A549 (cell line): ENCODE measurements around the gene BHLHA15. TPM values are rescaled to one million over a fixed set of nuclear protein-coding genes. Genes with fewer than 3 reads are reported as not detected.

Experiments used
- ATAC-seq, 2 experiments: fragments of 200-7000 bp in 1 of 2; fragments of >200 bp in 1 of 2; cut with Nextera tagmentation in 1 of 2; cut with Tn5 transposase in 1 of 2; 3 replicates each; pipeline versions ENCODE4 v1.8.0 to v1.9.1; 2018 to 2020; ENCODE audit warnings: mild to moderate bottlenecking in 1 of 2, moderate library complexity in 1 of 2
- CTCF ChIA-PET: fragments of 300-600 bp; sonication (Branson Sonifier 250); formaldehyde crosslinking; extraction: SDS; loops from one replicate; lab custom pipeline; 2021; ENCODE audit warnings: antibody characterized with exemption, inconsistent platforms; lab: Yijun Ruan, JAX
- POLR2A ChIA-PET: fragments of 350-600 bp; formaldehyde crosslinking; extraction: SDS; loops from one replicate; lab custom pipeline; 2021; ENCODE audit warnings: antibody characterized with exemption, inconsistent platforms; lab: Yijun Ruan, JAX
- DNase-seq, 2 experiments: peaks; one replicate each; pipeline versions ENCODE4 v3.0.0 to v3.0.0-alpha.2; 2011 to 2016; ENCODE audit warnings: low read depth in 1 of 2, low spot score in 1 of 2
- FAIRE-seq: peaks from 2 replicates; lab custom pipeline; 2011; peaks lifted over from hg19 to GRCh38; lab: Jason Lieb, UNC
- H3K27ac ChIP-seq, 2 experiments: fragments of >200 bp; sonication (Bioruptor Twin); formaldehyde crosslinking; 3 replicates each; pipeline ENCODE4 v1.5.1; 2016 to 2017
- H3K4me1 ChIP-seq: fragments of >200 bp; sonication (Bioruptor Twin); formaldehyde crosslinking; 3 replicates; pipeline ENCODE4 v1.6.1; 2016
- H3K4me2 ChIP-seq: fragments of >200 bp; sonication (Bioruptor Twin); formaldehyde crosslinking; 3 replicates; pipeline ENCODE4 v1.6.1; 2016
- H3K4me3 ChIP-seq: fragments of >200 bp; sonication (Bioruptor Twin); formaldehyde crosslinking; 3 replicates; pipeline ENCODE4 v1.5.1; 2016
- H3K9me3 ChIP-seq: fragments of >200 bp; sonication (Bioruptor Twin); formaldehyde crosslinking; 3 replicates; pipeline ENCODE4 v1.6.1; 2016
- CBX2 ChIP-seq: fragments of 200-600 bp; sonication (generic); IDR thresholded peaks from 2 replicates; pipeline ENCODE4 v1.6.1; 2016; ENCODE audit warnings: low read depth, mild to moderate bottlenecking, borderline replicate concordance
- CEBPB ChIP-seq, 2 experiments: fragments of >200 bp in 1 of 2; sonication (Bioruptor Twin) in 1 of 2; formaldehyde crosslinking in 1 of 2; IDR thresholded peaks; 2 replicates each; pipeline ENCODE4 v1.6.1; 2012 to 2016
- CHD2 ChIP-seq: fragments of 150-350 bp; IDR thresholded peaks from 2 replicates; pipeline ENCODE4 v1.6.1; 2014; ENCODE audit warnings: low read length; ENCODE audit not compliant: partially characterized antibody
- HDAC2 ChIP-seq: fragments of 200-600 bp; sonication (generic); IDR thresholded peaks from 2 replicates; pipeline ENCODE4 v1.6.1; 2016
- HEYL ChIP-seq: fragments of 250-450 bp; sonication (Bioruptor Pico); IDR thresholded peaks from 2 replicates; pipeline ENCODE4 v1.8.0; 2021; ENCODE audit warnings: mild to moderate bottlenecking, moderate library complexity
- HOXB5 ChIP-seq: fragments of 250-450 bp; sonication (Bioruptor Pico); IDR thresholded peaks from 2 replicates; pipeline ENCODE4 v1.5.0; 2020; ENCODE audit warnings: mild to moderate bottlenecking, moderate library complexity
- JUN ChIP-seq, 2 experiments: fragments of >200 bp; sonication (Bioruptor Twin); formaldehyde crosslinking; IDR thresholded peaks; 2 replicates in 1 of 2; 3 replicates in 1 of 2; pipeline ENCODE4 v1.6.1; 2016 to 2017
- MAZ ChIP-seq: fragments of 150-350 bp; IDR thresholded peaks from 2 replicates; pipeline ENCODE4 v1.6.1; 2014; ENCODE audit warnings: antibody characterized with exemption, low read depth, low read length, borderline replicate concordance
- NFE2L2 ChIP-seq: fragments of 150-350 bp; conservative IDR thresholded peaks from 2 replicates; pipeline ENCODE4 v1.6.1; 2014; ENCODE audit warnings: low read length
- RAD21 ChIP-seq, 2 experiments: fragments of >200 bp in 1 of 2; sonication (Bioruptor Twin) in 1 of 2; formaldehyde crosslinking in 1 of 2; IDR thresholded peaks in 1 of 2; conservative IDR thresholded peaks in 1 of 2; 2 replicates in 1 of 2; 3 replicates in 1 of 2; pipeline ENCODE4 v1.6.1; 2012 to 2018; ENCODE audit warnings: inconsistent platforms in 1 of 2
- RARB ChIP-seq: fragments of 250-450 bp; sonication (Bioruptor Pico); IDR thresholded peaks from 2 replicates; pipeline ENCODE4 v1.8.0; 2021; ENCODE audit warnings: mild to moderate bottlenecking, moderate library complexity
- TFCP2L1 ChIP-seq: fragments of 250-450 bp; sonication (Bioruptor Pico); IDR thresholded peaks from 2 replicates; pipeline ENCODE4 v1.5.0; 2021; ENCODE audit warnings: mild to moderate bottlenecking
- TP53 ChIP-seq: fragments of 250-450 bp; sonication (Bioruptor Pico); IDR thresholded peaks from 2 replicates; pipeline ENCODE4 v1.5.0; 2021; ENCODE audit warnings: mild to moderate bottlenecking, moderate library complexity
- ZC3H11A ChIP-seq: fragments of 450-650 bp; IDR thresholded peaks from 2 replicates; pipeline ENCODE4 v1.6.1; 2014; ENCODE audit warnings: antibody characterized with exemption, mild to moderate bottlenecking
- ZNF302 ChIP-seq: fragments of 250-450 bp; sonication (Bioruptor Pico); IDR thresholded peaks from 2 replicates; pipeline ENCODE4 v1.9.0; 2021; ENCODE audit warnings: inconsistent platforms, mild to moderate bottlenecking, moderate library complexity
- ZSCAN20 ChIP-seq: fragments of 250-450 bp; sonication (Bioruptor Pico); IDR thresholded peaks from 2 replicates; pipeline ENCODE4 v1.8.0; 2022; ENCODE audit warnings: mild to moderate bottlenecking, moderate library complexity
- WGBS: methylation state at CpG from one replicate; pipeline ENCODE4 v1.1.6; 2017; ENCODE audit errors: missing lambda C conversion rate; 5-methylcytosine and 5-hydroxymethylcytosine counted together
- polyA plus RNA-seq, 4 experiments: library from polyadenylated mRNA; depleted of rRNA in 3 of 4; stranded (reverse); fragments of >200 nt; fragmentation: RNase III in 1 of 4; extraction: RNeasy Plus Mini Kit Qiagen cat#74134 plus additional on column Dnase treatment in 1 of 4; gene quantifications; 2 replicates in 3 of 4; 3 replicates in 1 of 4; pipeline ENCODE4 v1.2.3, GENCODE V29; 2011 to 2017
- TF ChIP-seq, protein P1 (sequence below): IDR thresholded peaks from 2 replicates; pipeline ENCODE4 v1.6.1; 2012; ENCODE audit warnings: low read depth, borderline replicate concordance
- TF ChIP-seq, protein P2 (sequence below): fragments of 150-350 bp; IDR thresholded peaks from 2 replicates; pipeline ENCODE4 v1.6.1; 2014; ENCODE audit warnings: low read depth, mild to moderate bottlenecking, low read length
- TF ChIP-seq, protein P3 (sequence below): IDR thresholded peaks from 2 replicates; pipeline ENCODE4 v1.6.1; 2012
- TF ChIP-seq, protein P4 (sequence below): fragments of 200-600 bp; sonication (generic); IDR thresholded peaks from 2 replicates; pipeline ENCODE4 v1.6.1; 2016; ENCODE audit warnings: antibody characterized with exemption, mild to moderate bottlenecking, moderate library complexity
- TF ChIP-seq, protein P5 (sequence below): fragments of 250-450 bp; sonication (Bioruptor Pico); IDR thresholded peaks from 2 replicates; pipeline ENCODE4 v1.5.0; 2021; ENCODE audit warnings: mild to moderate bottlenecking, moderate library complexity, borderline replicate concordance

The BHLHA15 gene
- polyA plus RNA-seq, 2 of the 4 experiments (the other 2 are of a cell fraction) = 0.23 to 0.30 TPM

DNA sequence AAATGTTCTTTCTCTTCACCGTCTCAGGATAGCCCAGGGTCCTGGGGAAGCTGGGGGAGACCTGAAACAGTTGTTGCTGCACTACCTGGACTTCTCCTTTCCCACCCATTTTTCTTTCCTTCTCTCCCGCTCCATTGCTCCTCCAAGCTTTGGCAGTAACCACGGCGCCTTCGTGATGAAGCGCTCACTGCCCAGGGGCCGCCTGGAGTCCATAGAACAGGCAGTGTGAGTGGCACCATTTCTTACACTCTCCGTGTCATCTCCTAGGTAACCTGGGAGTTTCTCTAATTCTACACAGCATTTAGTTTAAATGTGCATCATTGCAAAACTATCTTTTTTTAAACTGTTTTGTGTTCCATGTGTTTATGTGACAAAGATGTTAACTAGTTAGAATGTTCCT lies 40.3 kb upstream of the BHLHA15 start (continued):
- TF ChIP-seq, protein P1, sequence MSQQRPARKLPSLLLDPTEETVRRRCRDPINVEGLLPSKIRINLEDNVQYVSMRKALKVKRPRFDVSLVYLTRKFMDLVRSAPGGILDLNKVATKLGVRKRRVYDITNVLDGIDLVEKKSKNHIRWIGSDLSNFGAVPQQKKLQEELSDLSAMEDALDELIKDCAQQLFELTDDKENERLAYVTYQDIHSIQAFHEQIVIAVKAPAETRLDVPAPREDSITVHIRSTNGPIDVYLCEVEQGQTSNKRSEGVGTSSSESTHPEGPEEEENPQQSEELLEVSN = no peak

DNA sequence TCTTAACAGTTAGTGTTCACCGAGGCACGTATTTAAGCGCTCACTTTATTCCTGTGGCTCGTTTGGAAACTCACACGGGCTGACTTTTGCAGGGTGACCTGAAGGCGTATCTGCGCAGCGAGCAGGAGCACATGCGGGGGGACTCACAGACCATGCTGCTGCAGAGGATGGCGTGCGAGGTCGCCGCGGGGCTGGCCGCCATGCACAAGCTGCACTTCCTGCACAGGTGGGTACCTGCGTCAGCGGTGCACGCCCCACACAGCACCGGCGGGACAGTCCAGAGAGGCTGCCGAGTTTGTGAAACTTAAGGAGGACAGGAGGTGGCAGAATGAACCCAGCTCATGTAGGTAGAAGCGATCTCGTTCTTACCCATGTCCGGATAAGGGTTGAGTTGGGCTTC lies 39.8 kb upstream of the BHLHA15 start:
- DNase-seq = no peak
- Histone ChIP-seq H3K4me3 (no peak overlapping the region), H3K4me2 (no peak overlapping the region), H3K27ac (no peak overlapping the region), H3K9me3 (no peaks in the 10 kb centered on the region), H3K4me1 (peaks cover 3% of the 10 kb centered on the region; the same call in 1 of the 3 replicates)
- ATAC-seq = no peak
- WGBS = 91% methylated on average over 24 of the region's 24 CpGs
- POLR2A ChIA-PET = no interaction called here
- CTCF ChIA-PET = interaction anchor here (1.1 to 24.1 kb wide), 3 partner anchors 9 to 153 kb away, joined by 5 to 493 read pairs (median 80); partner anchors contain the start of gene LMTK2
- FAIRE-seq = no peak
- no peak for TF ChIP-seq NFE2L2

DNA sequence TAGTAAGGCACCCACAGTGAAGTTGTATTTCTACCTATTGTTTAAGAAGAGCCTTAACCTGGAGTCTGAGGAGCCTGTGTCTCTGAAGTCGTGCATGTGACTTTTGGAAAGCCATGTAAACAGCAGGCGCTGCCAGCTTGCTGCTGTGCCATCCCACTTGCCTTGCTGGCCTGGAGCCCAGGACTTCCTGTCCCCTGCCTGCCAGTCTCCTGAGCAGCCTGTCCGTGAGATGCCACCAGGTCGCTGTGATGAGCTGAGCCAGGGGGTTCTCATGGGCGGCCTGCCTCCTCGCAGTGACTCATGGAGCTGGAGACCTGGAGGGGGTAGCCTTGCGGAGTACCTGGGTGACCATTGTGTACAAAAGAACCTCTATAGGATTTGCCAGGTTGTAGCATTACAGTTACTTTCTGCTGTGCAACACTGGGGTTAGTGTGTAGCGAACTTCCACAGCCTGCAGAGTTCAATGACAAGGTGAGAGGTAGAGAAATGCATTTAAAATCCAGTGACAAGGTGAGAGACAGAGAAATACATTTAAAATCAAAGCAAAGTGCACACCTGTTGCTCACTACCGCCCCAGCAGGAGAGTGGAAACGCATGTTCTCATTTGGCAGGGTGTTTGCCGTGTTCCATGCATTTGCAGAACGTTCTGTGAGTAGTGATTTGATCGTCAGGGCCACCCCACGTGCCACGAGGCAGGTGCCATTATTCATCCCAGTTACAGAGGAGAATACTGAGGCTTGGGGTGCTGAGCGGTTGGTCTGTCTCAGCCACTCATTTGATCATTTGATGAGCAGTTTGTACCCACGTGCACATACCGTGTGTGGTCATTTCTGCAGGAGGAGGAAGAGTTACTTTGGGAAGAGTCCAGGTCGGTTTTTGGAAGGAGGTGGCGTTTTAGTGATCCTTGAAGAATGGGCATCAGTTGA lies 36.6 kb upstream of the BHLHA15 start:
- FAIRE-seq = no peak
- TF ChIP-seq CBX2 = no peak
- no peak for TF ChIP-seq NFE2L2
- no peak for TF ChIP-seq ZNF302 (CRISPR knock-in tag)
- no peak for TF ChIP-seq ZC3H11A
- no peak for TF ChIP-seq HEYL (CRISPR knock-in tag)
- TF ChIP-seq, protein P2, sequence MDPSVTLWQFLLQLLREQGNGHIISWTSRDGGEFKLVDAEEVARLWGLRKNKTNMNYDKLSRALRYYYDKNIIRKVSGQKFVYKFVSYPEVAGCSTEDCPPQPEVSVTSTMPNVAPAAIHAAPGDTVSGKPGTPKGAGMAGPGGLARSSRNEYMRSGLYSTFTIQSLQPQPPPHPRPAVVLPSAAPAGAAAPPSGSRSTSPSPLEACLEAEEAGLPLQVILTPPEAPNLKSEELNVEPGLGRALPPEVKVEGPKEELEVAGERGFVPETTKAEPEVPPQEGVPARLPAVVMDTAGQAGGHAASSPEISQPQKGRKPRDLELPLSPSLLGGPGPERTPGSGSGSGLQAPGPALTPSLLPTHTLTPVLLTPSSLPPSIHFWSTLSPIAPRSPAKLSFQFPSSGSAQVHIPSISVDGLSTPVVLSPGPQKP = no peak
- TF ChIP-seq, protein P3, sequence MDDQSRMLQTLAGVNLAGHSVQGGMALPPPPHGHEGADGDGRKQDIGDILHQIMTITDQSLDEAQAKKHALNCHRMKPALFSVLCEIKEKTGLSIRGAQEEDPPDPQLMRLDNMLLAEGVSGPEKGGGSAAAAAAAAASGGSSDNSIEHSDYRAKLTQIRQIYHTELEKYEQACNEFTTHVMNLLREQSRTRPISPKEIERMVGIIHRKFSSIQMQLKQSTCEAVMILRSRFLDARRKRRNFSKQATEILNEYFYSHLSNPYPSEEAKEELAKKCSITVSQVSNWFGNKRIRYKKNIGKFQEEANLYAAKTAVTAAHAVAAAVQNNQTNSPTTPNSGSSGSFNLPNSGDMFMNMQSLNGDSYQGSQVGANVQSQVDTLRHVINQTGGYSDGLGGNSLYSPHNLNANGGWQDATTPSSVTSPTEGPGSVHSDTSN = no peak
- no peak for TF ChIP-seq RAD21 (conservative IDR thresholded peaks at IDR 0.05 in 1 of 2, IDR thresholded peaks at IDR 0.05 in 1 of 2)
- no peak for TF ChIP-seq TP53
- no peak for TF ChIP-seq CEBPB (IDR thresholded peaks at IDR 0.05)
- no peak for TF ChIP-seq HOXB5
- no peak for TF ChIP-seq HDAC2
- no peak for TF ChIP-seq RARB (CRISPR knock-in tag)
- TF ChIP-seq, protein P4, sequence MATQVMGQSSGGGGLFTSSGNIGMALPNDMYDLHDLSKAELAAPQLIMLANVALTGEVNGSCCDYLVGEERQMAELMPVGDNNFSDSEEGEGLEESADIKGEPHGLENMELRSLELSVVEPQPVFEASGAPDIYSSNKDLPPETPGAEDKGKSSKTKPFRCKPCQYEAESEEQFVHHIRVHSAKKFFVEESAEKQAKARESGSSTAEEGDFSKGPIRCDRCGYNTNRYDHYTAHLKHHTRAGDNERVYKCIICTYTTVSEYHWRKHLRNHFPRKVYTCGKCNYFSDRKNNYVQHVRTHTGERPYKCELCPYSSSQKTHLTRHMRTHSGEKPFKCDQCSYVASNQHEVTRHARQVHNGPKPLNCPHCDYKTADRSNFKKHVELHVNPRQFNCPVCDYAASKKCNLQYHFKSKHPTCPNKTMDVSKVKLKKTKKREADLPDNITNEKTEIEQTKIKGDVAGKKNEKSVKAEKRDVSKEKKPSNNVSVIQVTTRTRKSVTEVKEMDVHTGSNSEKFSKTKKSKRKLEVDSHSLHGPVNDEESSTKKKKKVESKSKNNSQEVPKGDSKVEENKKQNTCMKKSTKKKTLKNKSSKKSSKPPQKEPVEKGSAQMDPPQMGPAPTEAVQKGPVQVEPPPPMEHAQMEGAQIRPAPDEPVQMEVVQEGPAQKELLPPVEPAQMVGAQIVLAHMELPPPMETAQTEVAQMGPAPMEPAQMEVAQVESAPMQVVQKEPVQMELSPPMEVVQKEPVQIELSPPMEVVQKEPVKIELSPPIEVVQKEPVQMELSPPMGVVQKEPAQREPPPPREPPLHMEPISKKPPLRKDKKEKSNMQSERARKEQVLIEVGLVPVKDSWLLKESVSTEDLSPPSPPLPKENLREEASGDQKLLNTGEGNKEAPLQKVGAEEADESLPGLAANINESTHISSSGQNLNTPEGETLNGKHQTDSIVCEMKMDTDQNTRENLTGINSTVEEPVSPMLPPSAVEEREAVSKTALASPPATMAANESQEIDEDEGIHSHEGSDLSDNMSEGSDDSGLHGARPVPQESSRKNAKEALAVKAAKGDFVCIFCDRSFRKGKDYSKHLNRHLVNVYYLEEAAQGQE = no peak
- no peak for TF ChIP-seq ZSCAN20 (CRISPR knock-in tag)
- TF ChIP-seq, protein P5, sequence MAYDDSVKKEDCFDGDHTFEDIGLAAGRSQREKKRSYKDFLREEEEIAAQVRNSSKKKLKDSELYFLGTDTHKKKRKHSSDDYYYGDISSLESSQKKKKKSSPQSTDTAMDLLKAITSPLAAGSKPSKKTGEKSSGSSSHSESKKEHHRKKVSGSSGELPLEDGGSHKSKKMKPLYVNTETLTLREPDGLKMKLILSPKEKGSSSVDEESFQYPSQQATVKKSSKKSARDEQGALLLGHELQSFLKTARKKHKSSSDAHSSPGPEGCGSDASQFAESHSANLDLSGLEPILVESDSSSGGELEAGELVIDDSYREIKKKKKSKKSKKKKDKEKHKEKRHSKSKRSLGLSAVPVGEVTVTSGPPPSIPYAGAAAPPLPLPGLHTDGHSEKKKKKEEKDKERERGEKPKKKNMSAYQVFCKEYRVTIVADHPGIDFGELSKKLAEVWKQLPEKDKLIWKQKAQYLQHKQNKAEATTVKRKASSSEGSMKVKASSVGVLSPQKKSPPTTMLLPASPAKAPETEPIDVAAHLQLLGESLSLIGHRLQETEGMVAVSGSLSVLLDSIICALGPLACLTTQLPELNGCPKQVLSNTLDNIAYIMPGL (CRISPR knock-in tag) = no peak
- TF ChIP-seq CHD2 = no peak
- TF ChIP-seq JUN (IDR thresholded peaks at IDR 0.05) = no peak
- no peak for TF ChIP-seq TFCP2L1 (CRISPR knock-in tag)
- no peak for TF ChIP-seq MAZ
- ChIA-PET CTCF (interaction anchor here (1.0 to 24.1 kb wide), 5 partner anchors 9 to 156 kb away, joined by 3 to 493 read pairs (median 11); partner anchors contain the start of gene LMTK2), POLR2A (interaction anchor here (0.7 kb wide), 1 partner anchor 15 kb away, joined by 4 read pairs; no protein-coding TSS in a partner anchor)
- no peak for DNase-seq
- H3K9me3 ChIP-seq = no peaks in the 10 kb centered on the region
- ATAC-seq = no peak
- no peak overlapping the region for H3K27ac ChIP-seq
- H3K4me2 ChIP-seq = no peak overlapping the region
- H3K4me3 ChIP-seq = no peak overlapping the region
- WGBS = 89% methylated on average over 16 of the region's 20 CpGs
- H3K4me1 ChIP-seq = no peaks in the 10 kb centered on the region; the same call in 2 of the 3 replicates
